Skeletal muscle satellite cell (primary cell): ENCODE data around the gene KRT7.
A peak's percentile ranks its signal among the peaks of the same experiment; 100 is the strongest.
"Not testable (repeated sequence)": the region's sequence is repeated elsewhere in the genome, so short reads cannot be mapped to it uniquely, and the experiment has no call there.

Source experiments
- H3K27me3 ChIP-seq: 2 replicates; pipeline ENCODE4 v1.7.0; 2013; ENCODE audit warnings: low read length; ENCODE audit not compliant: control insufficient read depth, insufficient read depth
- H3K36me3 ChIP-seq: 2 replicates; pipeline ENCODE4 v1.7.0; 2013; ENCODE audit warnings: mild to moderate bottlenecking, control low read depth, low read length; ENCODE audit not compliant: insufficient read depth
- H3K4me1 ChIP-seq: 2 replicates; pipeline ENCODE4 v1.7.0; 2013; ENCODE audit warnings: low read length; ENCODE audit not compliant: control insufficient read depth, insufficient read depth
- H3K4me2 ChIP-seq: 2 replicates; pipeline ENCODE4 v1.7.0; 2013; ENCODE audit warnings: mild to moderate bottlenecking, low read length
- H3K4me3 ChIP-seq: 2 replicates; pipeline ENCODE4 v1.7.0; 2013; ENCODE audit warnings: low read length
- H3K9ac ChIP-seq: 2 replicates; pipeline ENCODE4 v1.7.0; 2013; ENCODE audit warnings: mild to moderate bottlenecking, low read depth, low read length, moderate library complexity
- H3K9me3 ChIP-seq: replicated peaks from 2 replicates; pipeline ENCODE4 v1.7.0; 2013; ENCODE audit warnings: mild to moderate bottlenecking, control low read depth, low read length

The KRT7 gene

DNA sequence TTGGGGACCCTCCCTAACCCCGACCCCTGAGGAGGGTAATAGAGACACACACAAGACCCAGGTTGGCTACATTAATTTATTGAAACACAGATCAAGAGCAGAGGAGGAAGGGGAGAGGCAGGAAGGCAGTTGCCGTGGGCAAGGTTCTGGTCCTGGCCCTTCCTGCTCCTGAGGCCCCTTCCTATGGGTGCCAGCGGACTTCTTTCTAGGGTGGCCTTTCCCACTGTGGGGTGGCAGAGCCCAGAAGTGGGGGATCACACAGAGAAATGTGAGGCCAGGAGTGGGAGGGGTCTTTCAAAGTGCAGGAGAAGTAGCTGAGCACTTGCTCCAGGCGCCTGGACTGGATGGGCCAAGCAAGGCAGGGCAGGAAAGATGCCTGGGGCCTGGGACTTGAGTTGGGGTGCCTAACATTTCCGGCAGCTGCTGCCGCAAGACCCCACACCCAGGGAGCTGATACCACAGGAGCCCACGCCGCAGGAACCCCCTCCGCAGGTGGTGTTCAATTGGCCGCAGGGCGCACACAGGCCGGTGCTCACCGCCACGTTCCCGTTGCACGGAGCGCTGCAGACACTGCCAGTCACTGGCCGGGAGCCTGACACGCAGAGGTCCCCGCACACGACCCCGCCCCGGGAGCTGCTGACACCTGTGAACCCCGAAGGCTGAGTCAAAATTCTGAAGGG, 52.9 kb downstream of the KRT7 start:
- Histone ChIP-seq H3K9ac (peak overlapping the region; percentile 63), H3K4me3 (no peak overlapping the region), H3K4me2 (peak overlapping the region; percentile 40), H3K36me3 (no peaks in the 10 kb centered on the region), H3K9me3 (no peaks in the 10 kb centered on the region), H3K4me1 (peaks cover 42% of the 10 kb centered on the region), H3K27me3 (no peaks in the 10 kb centered on the region)

GRCh38 chr12:52286857-52287785, 54.1 kb downstream of the KRT7 start:
- peaks cover 31% of the 10 kb centered on the region for H3K4me1 ChIP-seq
- H3K4me3 ChIP-seq, H3K9ac ChIP-seq, H3K4me2 ChIP-seq, H3K36me3 ChIP-seq, H3K9me3 ChIP-seq, H3K27me3 ChIP-seq: not testable (repeated sequence)

- H3K27me3 ChIP-seq, H3K36me3 ChIP-seq, H3K4me3 ChIP-seq, H3K9me3 ChIP-seq, H3K4me2 ChIP-seq, H3K9ac ChIP-seq: not testable (repeated sequence)
- peaks cover 31% of the 10 kb centered on the region for H3K4me1 ChIP-seq
Measured at GRCh38 chr12:52287816-52288805, 55.1 kb downstream of the KRT7 start.

DNA sequence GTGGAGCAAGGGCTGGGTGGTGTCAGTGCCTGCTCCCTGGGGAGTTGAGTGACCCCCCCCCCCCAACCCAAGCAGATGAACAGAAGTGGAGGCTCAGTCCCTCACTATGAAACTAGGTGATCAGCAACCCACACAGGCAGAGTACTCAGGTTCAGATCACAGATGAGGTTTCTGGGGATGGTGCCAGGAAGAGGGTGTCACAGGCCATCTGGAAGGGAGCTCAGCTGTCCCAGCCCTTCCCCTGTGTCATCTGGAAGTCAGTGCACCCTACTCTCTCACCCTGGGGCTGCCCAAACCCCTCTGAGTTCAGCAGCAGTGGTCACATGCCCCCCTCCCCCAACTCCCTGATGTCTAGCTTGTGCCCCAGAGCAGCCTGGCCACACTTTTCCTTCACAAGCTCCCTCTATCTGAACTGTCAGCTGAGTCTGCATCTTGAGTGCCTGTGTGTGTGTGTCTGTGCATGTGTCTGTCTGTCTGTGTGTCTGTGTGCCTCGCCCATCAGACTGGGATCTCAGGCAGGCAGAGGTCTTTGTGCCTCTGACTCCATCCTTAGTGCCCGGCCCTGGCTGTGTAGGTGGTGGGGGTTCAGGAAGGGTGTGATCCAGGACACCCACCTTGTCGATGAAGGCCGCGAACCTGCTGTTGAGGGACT, 57.6 kb downstream of the KRT7 start:
- not testable (repeated sequence) for H3K4me2 ChIP-seq, H3K27me3 ChIP-seq, H3K36me3 ChIP-seq, H3K9ac ChIP-seq, H3K4me3 ChIP-seq, H3K9me3 ChIP-seq
- peaks cover 18% of the 10 kb centered on the region for H3K4me1 ChIP-seq

- Histone ChIP-seq H3K9me3 (no peaks in the 10 kb centered on the region), H3K27me3 (no peaks in the 10 kb centered on the region), H3K36me3 (no peaks in the 10 kb centered on the region), H3K4me2 (no peak within 1 kb of the TSS), H3K9ac (no peak within 1 kb of the TSS), H3K4me3 (no peak within 1 kb of the TSS), H3K4me1 (peaks cover 10% of the 10 kb centered on the region)
Measured at GRCh38 chr12:52291267-52291935, 58.4 kb downstream of the KRT7 start, which contains the start of gene KRT81. Gene KRT81, minus strand, starts transcription at chr12:52291534. Its CDS starts 69 bp downstream, at chr12:52291465.

DNA sequence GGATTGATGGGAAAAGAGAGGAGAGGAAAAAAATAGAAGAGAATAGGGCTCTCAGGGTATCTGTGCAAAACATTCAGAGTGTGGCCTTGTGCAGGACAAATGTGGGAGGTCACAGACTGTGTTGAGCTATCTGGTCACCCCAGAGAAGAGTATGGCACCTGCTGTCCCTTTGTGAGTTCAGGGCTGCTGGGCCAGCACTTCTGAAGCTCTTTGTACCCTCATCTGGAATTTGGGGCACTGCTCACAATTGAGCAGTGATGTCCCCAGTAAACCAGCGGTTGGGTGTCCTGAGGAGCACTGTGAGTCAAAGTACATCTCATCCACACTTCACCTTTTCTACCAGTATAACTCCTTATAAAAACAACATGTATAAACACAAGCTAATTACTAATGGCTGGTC, 60.9 kb downstream of the KRT7 start:
- Histone ChIP-seq H3K4me3 (no peak overlapping the region), H3K36me3 (no peaks in the 10 kb centered on the region), H3K4me2 (no peak overlapping the region), H3K27me3 (peaks cover 16% of the 10 kb centered on the region), H3K4me1 (no peaks in the 10 kb centered on the region), H3K9ac (no peak overlapping the region), H3K9me3 (no peaks in the 10 kb centered on the region)

DNA sequence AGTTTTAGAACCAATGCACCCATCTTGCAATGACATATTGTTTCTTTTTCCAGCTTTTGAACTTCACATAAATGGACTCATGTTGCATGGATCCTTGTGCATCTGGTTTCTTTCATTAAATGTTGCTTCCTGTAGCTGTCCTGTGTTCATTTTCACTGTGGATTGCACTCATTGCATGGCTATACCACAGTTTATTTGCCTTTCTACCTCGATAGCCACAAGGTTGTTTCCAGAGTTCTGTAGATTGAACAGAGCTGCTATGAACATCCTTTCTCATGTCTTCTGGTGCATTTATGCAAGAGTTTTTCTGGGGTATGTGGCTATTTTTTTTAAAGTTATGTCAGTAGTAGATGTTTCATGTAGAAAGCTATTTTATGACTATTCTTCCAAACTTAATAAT, 61.8 kb downstream of the KRT7 start:
- Histone ChIP-seq H3K9ac (no peak overlapping the region), H3K36me3 (no peaks in the 10 kb centered on the region), H3K9me3 (no peaks in the 10 kb centered on the region), H3K4me2 (no peak overlapping the region), H3K4me1 (no peaks in the 10 kb centered on the region), H3K27me3 (peaks cover 16% of the 10 kb centered on the region), H3K4me3 (no peak overlapping the region)

- no peak overlapping the region for H3K9ac ChIP-seq
- H3K4me1 ChIP-seq = no peaks in the 10 kb centered on the region
- H3K4me2 ChIP-seq = no peak overlapping the region
- H3K27me3 ChIP-seq = peaks cover 20% of the 10 kb centered on the region
- H3K36me3 ChIP-seq = no peaks in the 10 kb centered on the region
- H3K4me3 ChIP-seq = no peak overlapping the region
- no peaks in the 10 kb centered on the region for H3K9me3 ChIP-seq
Measured at GRCh38 chr12:52295663-52296062, 62.6 kb downstream of the KRT7 start.

DNA sequence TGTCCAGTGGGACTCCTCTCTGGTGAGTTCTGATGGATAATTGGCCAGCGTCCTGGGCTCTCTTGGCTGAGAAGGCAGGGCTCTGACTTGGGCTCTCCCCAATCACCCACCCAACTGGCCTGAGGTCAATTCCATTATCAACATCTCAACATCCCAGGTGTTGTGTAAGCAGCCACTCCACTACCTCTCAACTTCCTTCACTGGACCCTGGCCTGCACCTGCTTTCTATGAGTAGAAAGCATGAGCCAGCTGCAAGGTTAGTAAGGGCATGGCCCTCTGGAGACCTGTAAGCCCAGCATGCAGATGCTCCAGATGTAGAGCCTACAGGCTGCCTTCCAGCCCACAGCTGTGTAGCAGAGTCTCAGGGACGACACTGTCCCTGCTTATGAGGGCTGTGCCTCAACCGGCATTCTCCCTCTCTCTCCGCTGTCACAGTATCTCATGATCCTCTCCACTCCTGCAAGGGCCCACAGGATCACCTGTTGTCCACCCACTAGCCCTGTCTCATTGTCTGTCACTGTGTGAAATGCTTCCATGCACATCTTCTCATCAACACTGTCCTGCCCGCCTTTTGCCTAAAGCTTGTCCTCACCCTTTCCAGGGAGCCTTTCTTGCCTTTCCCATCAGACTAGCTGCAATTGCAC, 63.7 kb downstream of the KRT7 start:
- H3K4me2 ChIP-seq = no peak overlapping the region
- no peak overlapping the region for H3K4me3 ChIP-seq
- peaks cover 22% of the 10 kb centered on the region for H3K27me3 ChIP-seq
- H3K9me3 ChIP-seq = no peaks in the 10 kb centered on the region
- no peaks in the 10 kb centered on the region for H3K36me3 ChIP-seq
- H3K9ac ChIP-seq = no peak overlapping the region
- no peaks in the 10 kb centered on the region for H3K4me1 ChIP-seq
